Caco-2 (cell line): Measurements from ENCODE around the gene AAK1. TPM values are rescaled to one million over a fixed set of nuclear protein-coding genes. Genes with fewer than 3 reads are reported as not detected.

Experiments used
- BruUV-seq: library from RNA; stranded (reverse); fragments of 400-500 nt; replicated peaks from 2 replicates; lab custom pipeline; 2021; lab: Mats Ljungman, UMichigan
- CTCF ChIA-PET: fragments of 300-600 bp; sonication (Branson Sonifier 250); formaldehyde crosslinking; loops from one replicate; lab custom pipeline; 2022; ENCODE audit warnings: antibody characterized with exemption; lab: Charles Lee
- POLR2A ChIA-PET: fragments of 300-600 bp; sonication (Branson Sonifier 250); formaldehyde crosslinking; loops from one replicate; lab custom pipeline; 2022; ENCODE audit warnings: antibody characterized with exemption; lab: Charles Lee
- DNase-seq, 2 experiments: peaks; one replicate each; pipeline versions ENCODE4 v3.0.0 to v3.0.0-alpha.2; 2020 to 2022
- H3K27me3 ChIP-seq: replicated peaks from 2 replicates; pipeline ENCODE4 v1.6.0; 2011; ENCODE audit warnings: low read length; ENCODE audit not compliant: control insufficient read depth, insufficient read depth
- H3K36me3 ChIP-seq: 2 replicates; pipeline ENCODE4 v1.5.1; 2011; ENCODE audit warnings: low read length; ENCODE audit not compliant: control insufficient read depth, insufficient read depth
- H3K4me1 ChIP-seq: fragments of 250-450 bp; sonication (Bioruptor Pico); 2 replicates; pipeline ENCODE4 v1.5.1; 2020; ENCODE audit warnings: mild to moderate bottlenecking
- H3K4me3 ChIP-seq: 2 replicates; pipeline ENCODE4 v1.5.1; 2011; ENCODE audit warnings: low read depth, mild to moderate bottlenecking, control low read depth, low read length
- H3K9me3 ChIP-seq: fragments of 250-450 bp; sonication (Bioruptor Pico); 2 replicates; pipeline ENCODE4 v1.5.1; 2020; ENCODE audit warnings: mild to moderate bottlenecking, moderate library complexity
- H3K27ac Mint-ChIP-seq: one replicate; pipeline ENCODE4 v1.8.0; 2022; ENCODE audit warnings: mixed read lengths; ENCODE audit not compliant: unreplicated experiment
- H3K27me3 Mint-ChIP-seq: one replicate; pipeline ENCODE4 v1.8.0; 2022; ENCODE audit warnings: mixed read lengths; ENCODE audit not compliant: insufficient read depth, unreplicated experiment
- H3K36me3 Mint-ChIP-seq: one replicate; pipeline ENCODE4 v1.8.0; 2022; ENCODE audit warnings: mild to moderate bottlenecking, mixed read lengths; ENCODE audit not compliant: insufficient read depth, unreplicated experiment
- H3K4me1 Mint-ChIP-seq: one replicate; pipeline ENCODE4 v1.8.0; 2022; ENCODE audit warnings: low read depth, mixed read lengths; ENCODE audit not compliant: unreplicated experiment
- H3K4me3 Mint-ChIP-seq: one replicate; pipeline ENCODE4 v1.8.0; 2022; ENCODE audit warnings: mild to moderate bottlenecking, moderate library complexity, mixed read lengths; ENCODE audit not compliant: unreplicated experiment
- H3K9me3 Mint-ChIP-seq: one replicate; pipeline ENCODE4 v1.8.0; 2022; ENCODE audit warnings: mixed read lengths; ENCODE audit not compliant: unreplicated experiment
- intact Hi-C: fragments of 100-400 bp; cut with micrococcal nuclease; formaldehyde crosslinking; loops from one replicate; pipeline ENCODE4 v1.10.0; 2022; ENCODE audit not compliant: unreplicated experiment
- total RNA-seq: library from RNA; stranded (reverse); gene quantifications from 2 replicates; pipeline ENCODE4 v1.2.3, GENCODE V29; 2022
- TF ChIP-seq, protein P1 (sequence below), 2 experiments: fragments of 200-600 bp in 1 of 2; IDR thresholded peaks; 1 replicate in 1 of 2; 2 replicates in 1 of 2; pipeline versions ENCODE4 v1.5.1 to v1.8.0; 2011 to 2022; ENCODE audit warnings: antibody characterized with exemption in 1 of 2, control low read depth in 1 of 2, inconsistent platforms in 1 of 2, low read depth in 1 of 2, low read length in 1 of 2, mild to moderate bottlenecking in 1 of 2, moderate library complexity in 1 of 2; ENCODE audit not compliant: insufficient read depth in 1 of 2, severe bottlenecking in 1 of 2, unreplicated experiment in 1 of 2

AAK1 gene
- total RNA-seq, 1 experiment from 2014 or later, result 39.7 TPM

DNA sequence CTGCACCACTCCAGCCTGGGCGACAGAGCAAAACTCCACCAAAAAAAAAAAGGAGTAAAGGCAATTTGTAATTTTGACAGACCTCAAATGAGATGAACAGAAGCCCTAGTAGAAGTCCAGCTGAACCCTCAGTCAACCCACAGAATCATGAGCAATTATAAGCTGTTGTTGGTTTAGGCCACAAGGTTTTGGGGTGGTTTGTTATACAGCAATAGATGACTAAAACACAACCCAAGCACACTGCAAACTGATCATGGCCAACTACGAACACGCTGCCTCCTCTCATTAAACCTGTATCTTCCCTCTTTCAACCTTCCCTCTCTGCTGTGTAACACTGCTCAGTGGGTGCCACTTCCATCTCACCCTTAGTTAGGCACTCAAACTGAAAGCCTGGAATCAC lies 22.1 kb downstream of the AAK1 start:
- H3K9me3 ChIP-seq, result no peaks in the 10 kb centered on the region
- BruUV-seq, result no TSS peak
- no peaks in the 10 kb centered on the region for H3K36me3 ChIP-seq
- intact Hi-C loops, result no loop called here
- ChIA-PET CTCF (interaction anchor here (0.7 kb wide), 1 partner anchor 35 kb away, joined by 3 read pairs; no protein-coding TSS in a partner anchor), POLR2A (no interaction called here)
- no peaks in the 10 kb centered on the region for H3K27me3 Mint-ChIP-seq
- no peaks in the 10 kb centered on the region for H3K9me3 Mint-ChIP-seq
- TF ChIP-seq, protein P1, sequence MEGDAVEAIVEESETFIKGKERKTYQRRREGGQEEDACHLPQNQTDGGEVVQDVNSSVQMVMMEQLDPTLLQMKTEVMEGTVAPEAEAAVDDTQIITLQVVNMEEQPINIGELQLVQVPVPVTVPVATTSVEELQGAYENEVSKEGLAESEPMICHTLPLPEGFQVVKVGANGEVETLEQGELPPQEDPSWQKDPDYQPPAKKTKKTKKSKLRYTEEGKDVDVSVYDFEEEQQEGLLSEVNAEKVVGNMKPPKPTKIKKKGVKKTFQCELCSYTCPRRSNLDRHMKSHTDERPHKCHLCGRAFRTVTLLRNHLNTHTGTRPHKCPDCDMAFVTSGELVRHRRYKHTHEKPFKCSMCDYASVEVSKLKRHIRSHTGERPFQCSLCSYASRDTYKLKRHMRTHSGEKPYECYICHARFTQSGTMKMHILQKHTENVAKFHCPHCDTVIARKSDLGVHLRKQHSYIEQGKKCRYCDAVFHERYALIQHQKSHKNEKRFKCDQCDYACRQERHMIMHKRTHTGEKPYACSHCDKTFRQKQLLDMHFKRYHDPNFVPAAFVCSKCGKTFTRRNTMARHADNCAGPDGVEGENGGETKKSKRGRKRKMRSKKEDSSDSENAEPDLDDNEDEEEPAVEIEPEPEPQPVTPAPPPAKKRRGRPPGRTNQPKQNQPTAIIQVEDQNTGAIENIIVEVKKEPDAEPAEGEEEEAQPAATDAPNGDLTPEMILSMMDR (IDR thresholded peaks at IDR 0.05; ENCODE audit: insufficient read depth in 1 of 2, low read depth in 1 of 2, low read length in 1 of 2, severe bottlenecking in 1 of 2, unreplicated experiment in 1 of 2), result no peak
- no peak overlapping the region for H3K4me3 ChIP-seq
- no peaks in the 10 kb centered on the region for H3K27me3 ChIP-seq
- peaks cover 33% of the 10 kb centered on the region for H3K4me1 ChIP-seq
- no peaks in the 10 kb centered on the region for H3K36me3 Mint-ChIP-seq
- peaks cover 6% of the 10 kb centered on the region for H3K4me1 Mint-ChIP-seq
- H3K4me3 Mint-ChIP-seq, result no peak overlapping the region
- H3K27ac Mint-ChIP-seq, result no peak overlapping the region
- no peak for DNase-seq

DNA sequence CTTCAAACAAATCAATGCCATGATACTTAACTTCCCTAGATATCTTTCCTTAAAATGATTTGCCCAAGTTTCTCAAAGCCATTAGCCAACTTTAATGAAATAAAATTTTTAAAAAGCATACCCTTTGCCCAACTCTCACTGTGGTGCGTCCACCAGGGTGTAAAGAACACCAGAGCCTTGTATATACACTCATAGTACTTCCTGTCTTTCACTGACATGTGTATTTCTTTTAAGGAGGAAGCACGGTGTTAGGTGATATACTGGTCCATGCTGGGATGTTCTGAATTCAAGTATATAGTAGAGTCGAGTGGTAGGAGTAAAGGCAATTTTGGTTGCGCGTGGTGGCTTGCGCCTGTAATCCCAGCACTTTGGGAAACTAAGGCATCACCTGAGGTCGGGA lies 22.7 kb downstream of the AAK1 start:
- Mint-ChIP-seq H3K27ac (no peak overlapping the region), H3K4me3 (no peak overlapping the region), H3K27me3 (no peaks in the 10 kb centered on the region), H3K9me3 (no peaks in the 10 kb centered on the region), H3K36me3 (no peaks in the 10 kb centered on the region), H3K4me1 (peaks cover 6% of the 10 kb centered on the region)
- intact Hi-C loops, result no loop called here
- Histone ChIP-seq H3K36me3 (no peaks in the 10 kb centered on the region), H3K9me3 (no peaks in the 10 kb centered on the region), H3K27me3 (no peaks in the 10 kb centered on the region), H3K4me3 (no peak overlapping the region), H3K4me1 (peaks cover 38% of the 10 kb centered on the region)
- ChIA-PET CTCF (no interaction called here), POLR2A (no interaction called here)
- TF ChIP-seq, protein P1 (IDR thresholded peaks at IDR 0.05; ENCODE audit: insufficient read depth in 1 of 2, low read depth in 1 of 2, low read length in 1 of 2, severe bottlenecking in 1 of 2, unreplicated experiment in 1 of 2), result no peak
- DNase-seq, result no peak
- BruUV-seq, result no TSS peak

DNA sequence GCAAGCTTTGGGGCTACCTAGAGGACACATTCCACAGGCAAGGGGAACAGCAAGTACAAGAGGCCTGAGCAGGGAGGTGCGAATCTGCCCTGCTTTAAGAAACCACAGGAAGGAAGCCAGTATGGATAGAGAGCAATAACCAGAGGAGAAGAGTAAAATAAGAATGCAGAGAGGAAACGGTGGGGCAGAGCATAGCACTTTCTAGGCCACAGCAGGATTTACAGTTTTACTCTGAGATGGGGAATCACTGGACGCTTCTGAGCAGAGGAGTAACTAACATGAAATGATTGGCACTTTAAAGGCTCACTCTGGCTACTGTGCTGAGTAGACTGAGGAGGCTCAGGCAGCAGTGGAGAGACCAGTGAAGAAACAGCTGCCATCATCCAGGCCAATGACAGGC lies 23.8 kb downstream of the AAK1 start:
- ChIA-PET POLR2A (no interaction called here), CTCF (no interaction called here)
- no peaks in the 10 kb centered on the region for H3K9me3 Mint-ChIP-seq
- Histone ChIP-seq H3K4me3 (no peak overlapping the region), H3K9me3 (no peaks in the 10 kb centered on the region), H3K4me1 (peaks cover 38% of the 10 kb centered on the region), H3K36me3 (no peaks in the 10 kb centered on the region), H3K27me3 (no peaks in the 10 kb centered on the region)
- H3K4me1 Mint-ChIP-seq, result peaks cover 15% of the 10 kb centered on the region
- H3K4me3 Mint-ChIP-seq, result no peak overlapping the region
- no peak overlapping the region for H3K27ac Mint-ChIP-seq
- intact Hi-C loops, result no loop called here
- H3K36me3 Mint-ChIP-seq, result no peaks in the 10 kb centered on the region
- no TSS peak for BruUV-seq
- TF ChIP-seq, protein P1 (IDR thresholded peaks at IDR 0.05; ENCODE audit: insufficient read depth in 1 of 2, low read depth in 1 of 2, low read length in 1 of 2, severe bottlenecking in 1 of 2, unreplicated experiment in 1 of 2), result no peak
- no peaks in the 10 kb centered on the region for H3K27me3 Mint-ChIP-seq
- no peak for DNase-seq
